ENCODE measurements around the gene TMEM229B. TPM values are rescaled to one million over a fixed set of nuclear protein-coding genes. Genes with fewer than 3 reads are reported as not detected.

The TMEM229B gene
- total RNA-seq, 1 experiment from 2014 or later: 1.6 TPM

DNA sequence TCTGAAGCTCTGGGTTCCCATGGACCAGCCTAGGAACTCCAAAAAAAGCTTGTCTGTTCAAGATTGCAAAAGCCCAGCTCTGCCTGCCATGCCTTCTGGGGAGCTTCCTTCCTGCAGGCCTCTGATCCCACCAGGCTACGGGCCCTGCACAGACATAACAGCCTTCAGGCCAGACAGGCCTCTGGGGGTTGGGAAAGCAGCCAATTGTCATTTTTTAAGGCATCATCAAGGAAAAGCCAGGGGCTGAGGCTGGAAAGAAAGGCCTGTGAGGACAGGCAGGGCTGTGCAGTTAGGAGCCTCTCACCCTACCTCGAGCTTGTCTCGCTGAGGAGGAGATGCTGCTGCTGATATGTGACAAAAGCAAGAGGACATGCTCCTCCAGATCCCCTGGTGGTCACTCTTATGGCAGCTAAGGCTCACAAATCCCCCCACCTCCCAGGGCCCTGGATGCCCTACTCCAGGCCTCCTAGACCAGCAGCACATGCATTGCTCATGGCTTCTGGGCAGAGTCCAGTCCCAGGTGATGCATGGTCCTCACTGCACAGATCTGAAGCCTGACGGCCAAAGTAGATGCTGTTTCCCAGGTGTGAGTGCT is 2.9 kb downstream of the TMEM229B start:
- Histone ChIP-seq H3K27me3 (ENCODE audit: insufficient read depth, low read depth) (0 out of 2 replicates have a peak, but pooled peaks cover 5% of the 10 kb centered on the region), H3K9me3 (ENCODE audit: insufficient read depth, low read depth) (no peaks in the 10 kb centered on the region), H2AFZ (no peak overlapping the region), H3K36me3 (ENCODE audit: low read depth) (no peaks in the 10 kb centered on the region), H3K9me2 (ENCODE audit: insufficient read depth) (no peaks in the 10 kb centered on the region), H4K20me1 (ENCODE audit: insufficient read depth) (no peaks in the 10 kb centered on the region), H3K4me3 (no peak overlapping the region), H3K79me2 (ENCODE audit: low read depth) (no peaks in the 10 kb centered on the region), H3K4me1 (replicated peaks; ENCODE audit: insufficient read depth) (no peaks in the 10 kb centered on the region), H3K4me2 (no peak overlapping the region), H3F3A (ENCODE audit: insufficient read depth, low read depth) (no peaks in the 10 kb centered on the region), H3K27ac (no peak overlapping the region)
- no TSS peak for BruUV-seq (replicated peaks)
- POLR2A ChIA-PET (ENCODE audit: unreplicated experiment): no interaction called here
- CTCF ChIA-PET: no interaction called here
- no peak for DNase-seq
- intact Hi-C loops (cut with micrococcal nuclease; ENCODE audit: unreplicated experiment): no loop called here
- TF ChIP-seq, protein P1, sequence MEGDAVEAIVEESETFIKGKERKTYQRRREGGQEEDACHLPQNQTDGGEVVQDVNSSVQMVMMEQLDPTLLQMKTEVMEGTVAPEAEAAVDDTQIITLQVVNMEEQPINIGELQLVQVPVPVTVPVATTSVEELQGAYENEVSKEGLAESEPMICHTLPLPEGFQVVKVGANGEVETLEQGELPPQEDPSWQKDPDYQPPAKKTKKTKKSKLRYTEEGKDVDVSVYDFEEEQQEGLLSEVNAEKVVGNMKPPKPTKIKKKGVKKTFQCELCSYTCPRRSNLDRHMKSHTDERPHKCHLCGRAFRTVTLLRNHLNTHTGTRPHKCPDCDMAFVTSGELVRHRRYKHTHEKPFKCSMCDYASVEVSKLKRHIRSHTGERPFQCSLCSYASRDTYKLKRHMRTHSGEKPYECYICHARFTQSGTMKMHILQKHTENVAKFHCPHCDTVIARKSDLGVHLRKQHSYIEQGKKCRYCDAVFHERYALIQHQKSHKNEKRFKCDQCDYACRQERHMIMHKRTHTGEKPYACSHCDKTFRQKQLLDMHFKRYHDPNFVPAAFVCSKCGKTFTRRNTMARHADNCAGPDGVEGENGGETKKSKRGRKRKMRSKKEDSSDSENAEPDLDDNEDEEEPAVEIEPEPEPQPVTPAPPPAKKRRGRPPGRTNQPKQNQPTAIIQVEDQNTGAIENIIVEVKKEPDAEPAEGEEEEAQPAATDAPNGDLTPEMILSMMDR (conservative IDR thresholded peaks at IDR 0.05): no peak
- TF ChIP-seq EZH2 (IDR thresholded peaks at IDR 0.05; ENCODE audit: low read depth): no peak

DNA sequence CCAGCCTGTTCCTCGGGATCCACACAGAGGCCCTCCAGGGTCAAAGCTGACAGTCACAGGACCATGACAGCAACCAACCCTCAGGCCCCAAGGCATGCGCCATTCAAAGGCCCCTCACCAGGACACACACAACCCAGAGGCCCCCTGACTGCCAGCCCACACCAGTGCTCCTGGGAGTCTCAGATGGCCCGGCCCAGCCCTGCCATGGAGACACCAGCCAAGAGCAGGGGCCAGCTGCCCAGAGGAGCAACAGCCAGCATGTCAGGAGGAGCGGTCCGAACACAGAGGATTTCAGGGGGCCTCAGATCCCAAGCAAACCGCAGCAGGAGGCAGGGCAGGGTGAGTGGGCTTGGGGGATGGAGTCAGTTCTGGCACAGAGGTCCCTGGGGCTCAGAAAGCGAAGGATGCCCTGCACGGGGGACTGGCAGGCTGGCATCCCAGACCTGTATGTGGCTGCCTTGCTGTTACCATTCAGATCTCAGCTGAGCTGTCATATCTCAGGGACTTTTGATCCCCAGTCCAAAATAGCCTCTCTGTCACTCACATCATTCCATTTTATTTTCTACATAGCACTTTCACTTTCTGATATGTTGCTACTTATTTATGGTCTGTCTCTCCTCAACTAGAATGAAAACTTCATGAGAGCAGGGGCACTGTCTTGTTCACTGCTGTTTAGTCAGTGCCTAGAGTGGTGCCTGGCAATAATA is 4.8 kb downstream of the TMEM229B start:
- Histone ChIP-seq H4K20me1 (ENCODE audit: insufficient read depth) (no peaks in the 10 kb centered on the region), H3K4me1 (replicated peaks; ENCODE audit: insufficient read depth) (no peaks in the 10 kb centered on the region), H3K27ac (no peak overlapping the region), H3K79me2 (ENCODE audit: low read depth) (no peaks in the 10 kb centered on the region), H3F3A (ENCODE audit: insufficient read depth, low read depth) (no peaks in the 10 kb centered on the region), H3K4me2 (no peak overlapping the region), H3K9me2 (ENCODE audit: insufficient read depth) (no peaks in the 10 kb centered on the region), H3K36me3 (ENCODE audit: low read depth) (no peaks in the 10 kb centered on the region), H2AFZ (no peak overlapping the region), H3K27me3 (ENCODE audit: insufficient read depth, low read depth) (0 out of 2 replicates have a peak, but pooled peaks cover 5% of the 10 kb centered on the region), H3K4me3 (no peak overlapping the region), H3K9me3 (ENCODE audit: insufficient read depth, low read depth) (no peaks in the 10 kb centered on the region)
- ChIA-PET POLR2A (ENCODE audit: unreplicated experiment) (no interaction called here), CTCF (no interaction called here)
- no peak for DNase-seq
- intact Hi-C loops (cut with micrococcal nuclease; ENCODE audit: unreplicated experiment): no loop called here
- TF ChIP-seq, protein P1 (conservative IDR thresholded peaks at IDR 0.05): no peak
- no peak for TF ChIP-seq EZH2 (IDR thresholded peaks at IDR 0.05; ENCODE audit: low read depth)
- BruUV-seq (replicated peaks): no TSS peak

DNA sequence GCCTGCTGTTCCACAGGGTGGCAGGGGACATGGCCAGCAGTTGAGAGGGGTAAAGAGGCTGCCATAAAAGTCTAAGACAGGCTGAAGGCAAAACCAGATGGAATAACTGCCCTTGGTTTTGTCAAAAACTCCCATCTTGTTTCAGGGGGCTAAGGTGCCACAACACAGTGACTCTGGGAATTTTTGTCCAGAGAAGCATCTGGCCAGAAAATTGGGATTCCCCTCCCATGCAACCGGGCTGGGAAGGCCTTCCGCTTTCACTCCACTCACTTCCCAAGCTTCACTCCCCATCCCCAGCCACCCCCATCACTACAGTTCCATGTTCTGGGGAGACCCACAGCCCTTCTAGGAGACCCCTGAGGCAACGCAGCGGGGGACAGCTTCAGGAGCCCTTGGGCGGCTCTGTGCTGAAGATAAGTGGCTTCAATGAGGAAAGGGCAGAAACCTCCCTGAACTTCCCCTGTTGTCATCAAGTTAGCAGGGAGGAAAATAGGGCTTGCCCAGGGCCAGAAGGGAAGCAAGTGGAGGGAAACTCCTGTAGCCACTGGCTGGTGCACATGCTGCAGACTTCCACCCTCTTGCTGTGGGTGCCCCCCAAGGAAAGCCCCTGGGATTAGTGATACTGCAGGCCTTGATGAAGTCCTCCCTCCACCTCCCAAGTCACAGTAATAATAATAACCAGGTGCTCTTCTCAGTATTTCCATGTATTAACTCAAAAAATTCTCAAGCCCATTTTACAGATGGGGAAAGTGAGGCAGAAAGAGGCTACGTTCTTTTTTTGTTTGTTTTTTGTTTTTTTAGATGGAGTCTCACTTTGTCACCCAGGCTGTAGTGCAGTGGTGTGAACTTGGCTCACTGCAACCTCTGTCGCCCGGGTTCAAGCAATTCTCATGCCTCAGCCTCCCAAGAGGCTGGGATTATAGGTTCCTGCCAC is 6.0 kb downstream of the TMEM229B start:
- CTCF ChIA-PET: no interaction called here
- POLR2A ChIA-PET (ENCODE audit: unreplicated experiment): no interaction called here

More for the DNA sequence above, 6.0 kb downstream of the TMEM229B start:
- Histone ChIP-seq H3K4me1 (replicated peaks; ENCODE audit: insufficient read depth) (no peaks in the 10 kb centered on the region), H3K27ac (no peak overlapping the region), H3K4me2 (no peak overlapping the region), H3K9me2 (ENCODE audit: insufficient read depth) (no peaks in the 10 kb centered on the region), H2AFZ (no peak overlapping the region), H4K20me1 (ENCODE audit: insufficient read depth) (no peaks in the 10 kb centered on the region), H3K4me3 (no peak overlapping the region), H3K27me3 (ENCODE audit: insufficient read depth, low read depth) (0 out of 2 replicates have a peak, but pooled peaks cover 5% of the 10 kb centered on the region), H3K36me3 (ENCODE audit: low read depth) (no peaks in the 10 kb centered on the region), H3K9me3 (ENCODE audit: insufficient read depth, low read depth) (no peaks in the 10 kb centered on the region), H3K79me2 (ENCODE audit: low read depth) (no peaks in the 10 kb centered on the region), H3F3A (ENCODE audit: insufficient read depth, low read depth) (no peaks in the 10 kb centered on the region)
- TF ChIP-seq, protein P1 (conservative IDR thresholded peaks at IDR 0.05): no peak
- TF ChIP-seq EZH2 (IDR thresholded peaks at IDR 0.05; ENCODE audit: low read depth): no peak
- no peak for DNase-seq
- BruUV-seq (replicated peaks): no TSS peak
- intact Hi-C loops (cut with micrococcal nuclease; ENCODE audit: unreplicated experiment): no loop called here
